ENCODE results near the gene CEP295NL. TPM values are rescaled to one million over a fixed set of nuclear protein-coding genes. Genes with fewer than 3 reads are reported as not detected.
"Not testable (repeated sequence)": the region's sequence is repeated elsewhere in the genome, so short reads cannot be mapped to it uniquely, and the experiment has no call there.

The CEP295NL gene
- total RNA-seq, 1 donor from 2014 or later, result 5.2 TPM

DNA sequence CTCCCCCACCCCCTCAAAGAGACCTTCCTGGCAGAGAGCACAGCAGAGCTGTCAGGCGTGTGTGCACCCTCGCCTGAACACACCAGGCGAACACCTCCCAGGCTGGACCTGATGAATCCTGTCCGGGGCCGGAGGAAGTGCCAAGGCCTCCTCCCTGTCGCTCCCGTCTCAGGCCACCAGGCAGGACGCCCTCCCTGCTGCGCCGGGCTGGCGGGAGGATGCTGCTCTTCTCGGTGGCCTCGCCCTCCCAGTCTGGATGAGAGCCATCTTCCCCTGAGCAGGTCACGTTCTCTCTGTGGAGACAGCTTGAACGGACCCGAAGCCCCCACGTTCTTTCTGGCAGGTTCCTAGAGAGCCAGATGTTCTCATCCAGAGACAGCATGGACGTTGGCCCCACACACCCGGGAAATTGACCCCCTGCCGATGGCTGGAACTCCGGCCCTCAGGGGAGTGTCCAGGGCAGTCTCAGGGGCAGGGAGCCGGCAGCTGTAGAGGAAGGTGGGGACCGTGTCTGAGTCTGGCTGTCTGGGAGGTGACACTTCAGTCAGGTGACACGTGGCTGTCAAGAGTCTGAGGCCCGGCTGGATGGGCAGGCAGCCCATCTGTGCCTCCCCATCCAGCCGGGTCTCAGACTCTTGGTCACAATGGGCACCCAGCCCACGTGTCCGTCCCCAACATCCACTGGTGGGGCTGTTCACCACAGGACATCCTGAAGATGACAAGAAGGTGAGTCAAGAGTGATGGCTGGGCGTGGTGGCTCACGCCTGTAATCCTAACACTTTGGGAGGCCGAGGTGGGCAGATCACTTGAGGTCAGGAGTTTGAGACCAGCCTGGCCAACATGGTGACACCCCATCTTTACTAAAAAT lies 27.1 kb upstream of the CEP295NL start:
- no peak for DNase-seq (ENCODE audit: low spot score)

DNA sequence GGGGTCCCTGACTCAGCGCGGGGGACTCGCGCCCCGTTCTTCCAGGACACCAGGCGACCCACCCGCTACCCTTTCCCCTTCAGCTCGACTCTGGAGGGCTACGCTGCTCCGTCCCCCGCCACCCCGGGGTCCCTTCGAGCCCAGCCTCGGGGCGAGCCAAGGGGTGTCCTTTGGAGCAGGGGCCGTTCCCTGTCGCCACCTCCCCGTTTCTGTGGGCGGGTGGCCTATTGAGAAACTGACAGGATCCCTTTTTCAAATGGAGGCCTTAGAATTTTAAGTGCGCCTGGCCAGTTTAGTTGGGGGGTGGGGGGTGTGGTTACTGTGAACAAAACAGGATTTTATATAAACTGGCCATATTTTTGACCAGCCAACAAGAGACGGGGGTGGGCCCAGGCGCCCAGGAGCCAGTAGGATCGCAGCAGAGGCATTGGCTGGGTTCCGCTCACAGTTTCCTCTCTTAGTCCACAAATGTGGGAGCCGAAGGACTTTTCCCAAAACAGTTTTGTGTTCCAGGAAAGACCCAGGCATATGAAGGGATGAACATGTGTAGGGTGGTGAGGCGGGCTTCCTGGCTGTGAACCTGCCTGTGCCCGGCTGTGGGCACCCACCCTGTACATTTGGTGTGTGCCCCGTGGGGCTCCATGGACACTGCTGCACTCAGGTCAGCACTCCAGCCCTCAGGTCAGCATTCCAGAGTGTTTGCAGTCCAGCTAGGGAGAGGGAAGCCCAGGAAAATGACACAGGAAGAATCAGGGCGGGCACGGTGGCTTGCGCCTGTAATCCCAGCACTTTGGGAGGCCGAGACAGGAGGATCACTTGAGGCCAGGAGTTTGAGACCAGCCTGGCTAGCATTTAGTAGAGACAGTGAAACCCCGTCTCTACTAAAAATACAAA lies 22.9 kb upstream of the CEP295NL start:
- peak; percentile 83 for DNase-seq (ENCODE audit: low spot score)

DNA sequence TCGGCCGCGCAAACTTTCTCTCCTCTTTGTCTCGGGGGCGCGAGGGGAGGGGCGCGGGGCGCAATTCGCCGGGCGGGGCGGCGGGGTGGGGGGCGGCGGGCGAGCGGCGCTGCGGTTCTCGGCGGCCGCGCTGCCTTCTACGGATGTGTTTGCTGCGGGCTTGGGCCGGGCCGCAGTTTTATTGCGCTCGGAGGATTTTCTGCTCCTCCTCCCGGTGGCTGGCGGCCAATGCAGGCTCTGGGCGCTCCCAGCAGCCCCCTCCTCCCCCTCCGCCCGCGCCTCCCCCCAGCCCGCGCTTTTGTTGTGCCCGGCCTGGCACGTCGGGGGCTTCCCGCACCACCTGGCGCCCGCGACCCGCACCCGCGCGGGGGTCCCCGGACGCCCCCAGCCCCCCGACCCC lies 22.2 kb upstream of the CEP295NL start, which contains the start of gene TIMP2:
TIMP2 (minus strand) TSS at position 154 of the 400 bp plus-strand sequence. CDS start 299 bp downstream, outside the sequence.
- DNase-seq (ENCODE audit: low spot score), result peak; percentile 87

DNA sequence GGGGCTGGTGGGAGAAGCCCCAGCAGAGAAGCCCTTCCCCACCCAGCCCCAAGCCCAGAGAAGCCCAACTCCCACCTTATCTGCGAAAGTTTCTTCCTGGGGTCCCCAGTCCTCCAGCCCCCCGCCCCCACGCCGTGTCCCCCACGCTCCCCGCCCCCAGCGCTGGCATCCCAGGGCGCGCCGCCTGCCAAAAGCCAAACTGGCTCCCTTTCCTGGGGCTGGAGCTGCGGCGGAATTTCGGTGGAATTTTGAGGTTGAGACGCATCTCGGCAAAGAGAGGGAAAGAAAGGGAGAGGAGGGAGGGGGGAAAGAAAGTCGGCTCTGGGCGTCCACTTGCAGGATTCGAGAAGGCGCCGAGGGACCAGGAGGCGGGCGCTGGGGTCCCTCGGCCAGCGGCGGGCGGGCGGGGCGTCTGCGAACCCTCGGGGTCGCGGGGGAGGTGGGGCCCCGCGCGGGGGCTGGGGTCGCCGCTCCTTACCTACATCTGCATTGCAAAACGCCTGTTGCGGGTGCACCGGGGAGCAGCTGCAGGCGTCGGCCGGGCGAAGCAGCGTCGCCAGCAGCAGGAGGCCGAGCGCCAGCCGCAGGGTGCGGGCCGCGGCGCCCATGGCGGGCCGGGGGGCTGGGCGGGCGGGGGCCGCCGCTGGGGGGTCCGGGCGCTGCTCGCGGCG lies 21.6 kb upstream of the CEP295NL start:
- DNase-seq (ENCODE audit: low spot score), result no peak

DNA sequence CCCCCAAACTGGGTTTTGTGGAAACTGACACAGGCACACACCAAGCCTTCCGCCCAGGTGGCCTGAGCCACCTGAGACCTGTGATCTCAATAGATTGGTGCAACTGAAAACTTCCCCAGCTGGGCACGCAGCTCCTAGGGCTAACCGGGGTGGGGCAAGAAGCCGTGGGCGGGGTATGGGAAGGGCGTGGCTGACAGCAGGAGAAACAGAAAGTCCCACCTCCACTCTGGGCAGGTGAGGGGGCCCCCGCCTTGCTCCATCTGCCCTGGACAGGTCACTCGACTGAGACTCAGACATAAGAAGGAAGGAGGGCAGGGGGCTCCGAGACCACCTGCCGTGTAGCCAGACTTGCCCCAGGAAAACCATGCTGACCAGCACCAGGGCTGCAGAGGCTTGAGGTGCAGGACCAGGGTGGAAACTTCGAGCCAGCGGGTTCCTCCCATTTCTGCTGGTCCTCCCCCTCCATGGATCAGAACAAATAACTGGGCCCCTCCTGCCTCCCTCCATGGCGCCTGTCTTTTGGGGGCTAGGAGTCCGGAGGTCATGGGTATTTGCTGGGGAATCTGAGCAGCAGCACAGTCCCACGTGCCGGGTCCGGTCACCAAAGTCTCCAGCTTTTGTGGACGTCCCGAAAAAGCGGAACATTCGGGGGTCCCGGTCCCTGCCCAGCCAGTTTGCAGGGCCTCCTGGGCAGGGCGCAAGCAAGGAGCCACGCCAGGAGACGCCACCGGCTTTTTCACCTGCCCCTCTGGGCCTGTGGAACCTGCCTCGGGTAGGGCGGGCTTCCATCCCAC lies 20.9 kb upstream of the CEP295NL start:
- peak; percentile 80 for DNase-seq (ENCODE audit: low spot score)

DNA sequence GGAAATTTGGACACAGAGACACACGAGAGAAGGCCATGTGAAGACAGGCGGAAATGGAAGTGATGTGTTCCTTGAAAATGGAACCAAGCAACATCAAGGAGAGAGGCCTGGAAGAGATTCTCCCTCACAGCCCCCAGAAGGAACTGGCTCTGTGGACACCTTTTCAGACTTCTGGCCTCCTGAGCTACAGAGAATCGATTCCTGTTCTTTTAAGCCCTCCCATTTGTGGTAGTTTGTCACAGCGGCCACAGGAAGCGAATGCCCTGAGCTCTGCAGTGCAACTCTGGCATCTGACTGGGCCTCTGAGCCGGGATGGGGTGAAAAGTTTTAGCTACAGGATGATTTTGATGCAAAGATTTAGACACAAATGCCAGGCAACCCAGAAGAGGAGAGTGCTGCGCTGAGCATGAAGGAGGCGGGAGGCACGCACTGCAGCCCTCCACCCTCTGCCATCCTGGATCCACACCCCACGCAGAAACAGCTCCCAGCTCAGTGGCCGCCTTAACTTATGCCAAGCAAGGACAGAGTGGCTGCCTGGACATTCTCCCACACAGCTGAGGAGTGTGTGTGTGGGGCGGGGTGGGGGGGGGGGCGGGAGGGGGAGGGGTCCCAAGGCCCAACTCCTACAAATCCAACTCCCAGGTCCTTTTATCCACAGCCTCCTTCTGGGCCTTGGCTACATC lies 20.0 kb upstream of the CEP295NL start:
- no peak for DNase-seq (ENCODE audit: low spot score)

DNA sequence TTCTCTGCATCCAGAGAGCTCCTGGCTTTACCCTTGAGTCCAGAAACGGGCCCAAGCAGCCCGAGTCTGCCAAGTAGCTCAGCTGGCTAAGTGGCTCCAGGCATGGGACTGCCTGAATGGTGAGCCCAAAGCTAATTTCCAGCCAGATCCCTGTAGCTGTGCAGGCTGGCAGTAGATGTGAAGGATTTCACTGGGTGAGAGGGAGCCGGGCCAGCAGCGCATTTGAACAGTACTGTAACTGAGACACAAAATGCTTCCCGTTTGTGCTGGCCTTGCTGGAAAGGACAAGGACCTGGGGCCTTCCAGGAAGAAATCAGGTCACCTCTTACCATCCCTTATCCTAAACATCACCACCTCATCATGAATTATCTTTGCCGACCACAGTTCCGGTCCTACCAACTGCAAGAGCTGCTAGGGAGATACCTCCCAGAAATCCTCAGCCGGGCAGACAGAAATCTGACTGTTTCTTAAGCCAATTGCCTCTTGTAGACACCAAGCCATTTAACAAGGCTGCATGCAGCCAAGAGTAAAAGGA lies 18.5 kb upstream of the CEP295NL start:
- no peak for DNase-seq (ENCODE audit: low spot score)

DNA sequence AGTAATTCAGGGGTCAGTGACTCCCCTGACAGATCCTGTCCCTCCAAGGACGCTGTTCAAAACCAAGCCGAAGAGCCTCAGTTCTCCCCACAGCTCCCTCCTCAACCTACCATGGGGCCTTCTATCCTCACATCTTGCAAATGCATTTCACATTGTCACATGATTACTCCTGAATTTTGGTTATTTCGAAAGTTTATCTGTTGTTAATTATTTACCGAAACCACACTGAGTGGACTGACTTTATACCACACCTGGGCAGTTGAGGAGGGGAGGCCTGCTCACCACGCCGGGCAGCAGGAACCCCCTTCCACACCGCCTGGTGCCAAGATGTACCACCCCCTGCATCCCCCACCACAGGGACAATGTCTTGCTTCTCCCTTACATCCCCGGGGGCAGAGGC lies 17.5 kb upstream of the CEP295NL start:
- DNase-seq (ENCODE audit: low spot score), result no peak

DNA sequence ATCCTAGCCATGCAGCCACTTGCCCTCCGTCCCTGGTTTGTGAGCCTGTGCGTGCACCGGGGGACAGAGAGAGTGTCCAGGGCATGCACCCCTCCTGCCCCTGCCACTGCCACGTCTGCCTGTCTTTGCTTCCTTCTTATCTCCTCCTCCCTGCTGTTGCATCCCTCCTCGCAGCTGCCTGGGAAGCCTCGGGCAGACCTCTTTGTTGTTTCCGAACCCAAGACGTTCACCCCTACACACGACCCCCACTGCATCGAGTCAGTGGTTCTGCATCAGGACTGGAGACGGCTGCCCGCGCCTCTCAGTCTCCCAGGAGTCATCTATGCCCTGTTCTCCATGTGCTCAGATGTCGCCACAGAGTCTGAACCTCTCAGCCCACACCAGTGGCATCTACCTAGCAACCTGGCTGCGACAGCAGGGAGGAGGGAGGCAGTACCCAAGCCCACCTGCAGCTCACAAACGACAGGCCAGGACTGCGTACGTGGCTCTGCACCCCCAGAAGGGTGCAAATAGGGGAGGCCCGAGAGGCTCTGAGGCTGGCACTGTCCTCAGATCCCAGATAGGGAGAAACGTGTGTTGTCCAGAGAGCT lies 17.0 kb upstream of the CEP295NL start:
- no peak for DNase-seq (ENCODE audit: low spot score)

DNA sequence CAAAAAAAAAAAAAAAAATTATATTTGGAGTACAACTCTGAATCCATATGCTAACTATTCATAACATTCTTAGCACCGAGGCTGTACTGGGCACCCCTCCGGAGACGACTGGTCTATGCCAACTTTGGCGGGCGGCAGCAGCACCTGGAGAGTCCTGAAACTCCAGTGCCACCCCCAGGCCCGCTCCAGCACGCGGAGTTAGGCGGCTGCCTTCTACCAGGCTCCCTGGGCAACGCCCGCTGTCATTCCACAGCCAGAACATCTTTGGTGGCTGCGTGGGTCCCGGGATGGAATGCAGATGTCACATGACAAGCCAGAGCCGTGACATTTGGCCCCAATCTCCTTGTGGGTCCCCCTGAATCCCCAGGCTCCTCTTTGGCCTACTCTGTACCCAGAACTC lies 16.0 kb upstream of the CEP295NL start:
- no peak for DNase-seq (ENCODE audit: low spot score)

DNA sequence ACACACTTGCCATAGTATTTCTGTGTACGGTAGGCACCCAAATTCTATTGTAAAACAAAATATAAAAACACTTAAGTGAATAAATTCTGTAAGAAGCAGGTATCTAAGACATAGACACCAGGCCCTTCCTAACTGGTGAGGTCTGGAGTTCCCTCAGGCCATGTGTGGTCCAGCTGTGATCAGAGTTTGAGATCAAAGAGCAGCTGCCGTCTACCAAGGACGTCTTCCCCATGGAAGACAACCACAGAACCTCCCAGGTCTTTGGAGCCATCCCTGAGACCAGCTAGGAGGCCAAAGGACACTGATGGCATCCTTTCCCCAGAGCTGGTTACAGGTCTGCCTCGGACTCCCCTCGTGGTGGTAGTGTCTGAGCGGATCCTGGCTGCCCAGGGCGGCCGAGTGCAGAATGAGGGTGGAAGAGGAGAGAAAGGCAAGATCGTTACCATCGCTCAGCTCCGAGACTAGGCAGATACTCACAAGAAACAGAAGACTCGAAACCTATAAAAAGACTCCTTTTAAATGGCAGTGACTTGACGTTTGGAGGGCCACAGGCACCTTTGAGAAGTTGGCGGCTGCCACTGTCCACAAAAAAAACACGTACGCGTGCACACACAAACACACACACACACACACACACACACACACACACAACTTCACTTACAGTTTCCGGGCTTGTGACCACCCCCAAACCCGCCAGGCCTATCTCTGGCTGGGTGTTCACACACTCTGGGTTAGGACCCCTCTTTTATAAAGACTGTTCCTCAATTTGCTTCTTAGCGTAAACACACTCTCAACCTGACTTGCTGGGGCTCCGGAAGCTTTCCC lies 14.7 kb upstream of the CEP295NL start:
- DNase-seq (ENCODE audit: low spot score), result no peak

DNA sequence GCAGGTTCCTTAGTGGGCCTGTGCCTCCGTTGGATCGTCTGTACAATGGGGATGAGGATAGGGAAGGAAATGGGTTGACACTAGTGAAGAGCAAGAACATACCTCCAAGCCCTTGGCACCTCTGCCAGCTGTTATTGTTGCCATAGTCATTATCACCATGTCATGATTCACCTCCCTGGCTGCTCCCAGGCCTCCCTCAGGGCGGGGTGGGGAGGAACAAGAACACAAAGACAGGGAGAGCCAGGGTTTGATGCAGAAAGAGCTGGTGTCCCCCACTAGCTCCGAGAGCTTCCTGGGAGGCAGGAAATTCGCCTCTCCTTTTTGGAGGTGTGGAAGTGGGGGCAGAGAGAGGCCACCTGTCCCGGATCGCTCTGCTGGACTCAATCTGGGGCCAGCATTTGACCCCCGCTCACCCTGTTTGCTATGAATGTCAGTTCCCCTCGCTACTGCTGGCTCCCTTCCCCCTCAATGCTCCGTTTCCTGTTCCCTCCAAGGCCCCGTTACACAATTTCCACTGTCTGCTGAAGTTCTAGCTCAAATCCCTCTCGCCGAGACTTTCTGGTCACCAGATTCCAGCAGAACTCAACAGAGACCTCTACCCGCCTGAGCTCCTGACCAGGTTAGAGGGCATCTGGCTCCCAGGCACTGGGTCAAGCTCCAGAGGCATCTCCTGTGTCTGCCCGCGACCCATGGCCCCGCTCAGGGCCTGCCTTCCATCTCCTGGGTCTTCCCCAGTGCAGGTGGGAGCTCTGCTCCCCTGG lies 13.1 kb upstream of the CEP295NL start:
- peak; percentile 65 for DNase-seq (ENCODE audit: low spot score)

DNA sequence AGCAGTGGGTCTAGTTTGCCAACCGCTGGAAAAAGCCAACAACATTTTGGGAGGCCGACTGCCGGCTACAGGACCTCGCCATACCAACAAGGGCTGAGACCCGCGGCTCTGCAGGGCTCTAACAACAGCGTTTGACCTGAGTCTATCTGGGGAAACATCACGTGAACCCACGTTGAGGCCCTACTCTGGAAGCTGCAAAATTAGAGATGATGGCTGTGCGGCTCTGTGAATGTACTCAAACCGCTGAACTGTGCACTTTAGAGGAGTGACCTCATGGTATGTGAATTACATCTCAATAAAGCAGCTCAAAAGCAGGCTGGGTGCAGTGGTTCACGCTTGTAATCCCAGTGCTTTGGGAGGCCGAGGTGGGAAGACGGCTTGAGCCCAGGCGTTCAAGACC lies 10.1 kb upstream of the CEP295NL start:
- no peak for DNase-seq (ENCODE audit: low spot score)

DNA sequence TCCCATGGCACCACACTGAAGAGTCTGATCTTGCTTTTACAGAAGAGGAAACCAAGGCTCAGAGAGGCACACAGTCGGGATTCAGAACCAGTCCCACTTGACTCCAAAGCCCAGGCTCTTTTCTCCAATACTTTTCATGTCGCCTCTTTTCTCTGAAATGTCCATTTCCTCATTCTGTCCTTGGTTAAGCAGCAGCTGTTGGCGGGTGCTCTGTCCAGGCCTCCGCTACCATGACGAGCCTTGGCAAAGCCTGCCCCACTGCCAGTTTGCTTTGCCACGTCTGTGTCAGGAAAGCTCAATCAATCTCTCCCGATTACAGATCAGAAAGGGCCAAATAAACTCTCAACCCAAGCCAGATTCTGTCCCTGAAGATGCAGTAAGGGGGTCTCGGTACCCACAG lies 9.1 kb upstream of the CEP295NL start:
- DNase-seq (ENCODE audit: low spot score), result no peak

DNA sequence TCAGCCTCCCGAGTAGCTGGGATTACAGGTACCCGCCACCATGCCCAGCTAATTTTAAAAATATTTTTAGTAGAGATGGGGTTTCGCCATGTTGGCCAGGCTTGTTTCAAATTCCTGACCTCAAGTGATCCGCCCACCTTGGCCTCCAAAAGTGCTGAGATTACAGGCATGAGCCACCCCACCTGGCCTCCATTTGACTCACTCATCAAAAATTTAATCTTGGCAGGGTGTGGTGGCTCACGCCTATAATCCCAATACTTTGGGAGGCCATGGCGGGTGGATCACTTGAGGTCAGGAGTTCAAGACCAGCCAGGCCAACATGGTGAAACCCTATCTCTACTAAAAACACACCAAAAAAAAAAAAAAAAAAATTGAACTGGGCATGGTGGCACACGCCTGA lies 8.5 kb upstream of the CEP295NL start:
- DNase-seq (ENCODE audit: low spot score), result not testable (repeated sequence)

DNA sequence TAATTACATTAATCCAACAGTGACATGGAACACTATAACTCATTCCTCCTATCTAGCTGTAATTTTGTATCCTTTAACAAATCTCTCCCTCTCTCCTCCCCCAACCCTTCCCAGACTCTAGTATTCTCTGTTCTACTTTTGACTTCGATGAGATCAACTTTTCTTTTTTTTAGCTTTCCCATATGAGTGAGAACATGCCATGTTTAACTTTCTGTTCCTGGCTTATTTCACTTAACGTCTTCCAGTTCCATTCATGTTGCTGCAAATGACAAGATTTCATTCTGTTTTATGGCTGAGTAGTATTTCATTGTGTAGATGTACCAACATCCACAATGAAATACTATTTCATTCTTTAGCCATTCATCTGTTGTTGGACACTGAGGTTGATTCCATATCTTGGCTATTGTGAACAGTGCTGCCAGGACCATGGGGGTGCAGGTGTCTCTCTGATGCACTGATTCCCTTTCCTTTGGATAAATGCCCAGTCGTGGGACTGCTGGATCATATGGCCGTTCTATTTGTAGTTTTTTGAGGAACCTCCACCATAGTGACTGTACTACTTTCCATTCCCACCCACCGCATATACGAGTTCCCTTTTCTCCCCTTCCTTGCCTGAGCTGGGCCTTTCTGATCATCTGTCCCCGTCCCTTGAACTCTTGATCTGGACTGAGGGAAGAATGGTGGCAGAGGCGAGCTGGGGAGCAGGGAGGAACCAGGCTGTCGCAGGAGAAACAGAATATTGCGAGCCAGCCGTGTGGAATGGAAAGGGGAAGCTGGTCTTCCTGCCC lies 7.7 kb upstream of the CEP295NL start:
- peak; percentile 42 for DNase-seq (ENCODE audit: low spot score)

DNA sequence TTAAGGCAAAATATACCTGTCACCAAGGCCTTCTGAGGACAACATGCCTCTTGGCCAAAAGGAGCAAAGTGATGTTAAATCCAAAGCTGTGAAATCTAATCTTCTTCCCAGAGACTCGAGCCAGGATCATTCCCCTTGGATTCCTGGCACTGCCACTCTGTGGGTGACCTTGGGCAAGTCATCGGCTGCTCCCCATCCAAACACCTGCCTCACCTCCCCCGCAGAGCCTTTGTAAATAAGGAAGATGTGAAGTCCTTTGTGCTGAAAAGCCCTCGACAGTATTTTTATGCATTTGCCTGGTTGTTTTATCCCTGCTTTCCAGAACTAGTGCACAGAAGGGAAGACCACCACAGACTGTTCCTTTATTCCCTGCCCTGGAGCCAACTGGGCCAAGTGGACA lies 5.4 kb upstream of the CEP295NL start:
- DNase-seq (ENCODE audit: low spot score), result no peak

DNA sequence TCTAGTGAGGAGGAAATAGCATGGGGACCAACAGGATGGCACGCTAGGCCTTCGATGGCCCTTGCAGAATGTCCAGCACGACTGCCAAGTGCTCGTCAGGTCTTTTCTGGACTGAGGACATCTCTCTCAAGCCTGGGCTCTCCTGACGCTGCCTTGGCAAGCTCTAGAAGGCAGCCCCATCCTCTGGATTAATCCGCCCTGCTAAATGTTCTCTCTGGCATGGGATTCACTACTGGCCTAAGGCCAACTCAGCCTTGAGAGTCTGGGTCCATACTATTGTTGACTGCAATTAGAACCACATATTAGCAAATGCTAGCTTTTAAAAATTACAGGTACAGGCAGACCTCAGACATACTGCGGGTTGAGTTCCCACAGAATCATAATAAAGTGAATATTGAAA lies 2.5 kb upstream of the CEP295NL start:
- DNase-seq (ENCODE audit: low spot score), result no peak
